ENCODE measurements around the gene ZBED3.

ZBED3 gene

DNA sequence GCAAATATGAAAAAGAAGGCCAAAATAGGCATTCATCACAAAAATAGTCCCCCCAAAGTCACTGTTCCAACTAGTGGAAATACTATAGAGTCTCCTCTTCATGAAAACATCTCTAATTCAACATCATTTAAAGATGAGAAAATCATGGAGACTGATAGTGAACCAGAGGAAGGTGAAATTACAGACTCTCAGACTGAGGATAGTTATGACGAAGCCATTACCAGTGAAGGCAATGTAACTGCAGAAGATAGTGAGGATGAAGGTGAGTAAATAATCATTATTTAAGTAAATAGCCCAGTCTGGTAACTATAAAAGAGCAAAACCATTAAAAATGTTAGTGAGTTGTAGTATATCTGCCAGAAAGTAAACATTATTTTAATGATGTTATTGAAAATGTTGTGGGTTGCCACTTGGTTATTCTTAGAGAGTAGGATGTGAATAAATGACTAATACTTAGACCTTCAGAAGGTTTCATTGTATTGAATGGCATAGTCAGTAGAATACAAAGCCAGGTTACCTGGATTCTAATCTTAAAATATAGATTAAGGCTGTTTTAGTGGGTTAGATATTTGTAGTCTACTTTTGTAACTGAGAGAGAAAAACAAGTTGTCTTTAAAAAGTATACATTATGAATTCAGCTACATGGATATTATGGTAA is 40.5 kb downstream of the ZBED3 start:
- H3K4me3 ChIP-seq (ENCODE audit: low read length), result no peak overlapping the region
- TF ChIP-seq CTCF (conservative IDR thresholded peaks at IDR 0.05; ENCODE audit: low read length), result no peak
- no peak for DNase-seq (ENCODE audit: low read depth)

- no peak overlapping the region for H3K4me3 ChIP-seq (ENCODE audit: low read length)
- no peak for TF ChIP-seq CTCF (conservative IDR thresholded peaks at IDR 0.05; ENCODE audit: low read length)
- no peak for DNase-seq (ENCODE audit: low read depth)
Observed at GRCh38 chr5:77035950-77036349, 51.1 kb downstream of the ZBED3 start.

DNA sequence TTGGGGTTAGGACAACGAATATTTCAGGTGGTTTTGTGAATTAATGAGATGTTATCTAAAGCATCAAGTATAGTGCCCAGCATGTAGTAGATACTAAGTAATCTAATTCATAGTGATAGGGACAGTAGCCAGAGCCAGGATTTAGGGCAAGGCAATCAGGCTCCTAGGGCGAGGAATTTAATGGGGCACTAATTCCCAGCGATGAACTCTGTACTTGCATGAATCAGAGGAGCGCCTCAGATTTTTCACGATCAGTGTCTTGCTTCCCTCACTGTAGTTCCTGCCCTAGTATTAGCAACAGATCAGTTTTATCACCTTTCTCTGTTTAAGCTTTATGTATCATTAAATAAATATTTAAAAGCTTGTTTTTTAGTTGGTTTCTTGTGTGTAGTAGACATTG is 53.7 kb downstream of the ZBED3 start:
- no peak for DNase-seq (ENCODE audit: low read depth)
- H3K4me3 ChIP-seq (ENCODE audit: low read length), result no peak overlapping the region
- TF ChIP-seq CTCF (conservative IDR thresholded peaks at IDR 0.05; ENCODE audit: low read length), result no peak

- no peak for TF ChIP-seq CTCF (conservative IDR thresholded peaks at IDR 0.05; ENCODE audit: low read length)
- no peak overlapping the region for H3K4me3 ChIP-seq (ENCODE audit: low read length)
- no peak for DNase-seq (ENCODE audit: low read depth)
Observed at GRCh38 chr5:77032635-77033034, 54.5 kb downstream of the ZBED3 start.

GRCh38 chr5:77031891-77032290 is 55.2 kb downstream of the ZBED3 start:
- TF ChIP-seq CTCF (conservative IDR thresholded peaks at IDR 0.05; ENCODE audit: low read length), result no peak
- DNase-seq (ENCODE audit: low read depth), result no peak
- H3K4me3 ChIP-seq (ENCODE audit: low read length), result no peak overlapping the region

- no peak for TF ChIP-seq CTCF (conservative IDR thresholded peaks at IDR 0.05; ENCODE audit: low read length)
- peak within 1 kb of the TSS; percentile 86 for H3K4me3 ChIP-seq (ENCODE audit: low read length)
- DNase-seq (ENCODE audit: low read depth), result peak; percentile 91
Observed at GRCh38 chr5:77030097-77031071, 56.7 kb downstream of the ZBED3 start, which contains the start of gene AGGF1. Gene AGGF1 (plus strand): TSS chr5:77030404. CDS start chr5:77030767, 363 bp downstream.
